Measurements from ENCODE around the gene ASIC2. TPM values are rescaled to one million over a fixed set of nuclear protein-coding genes. Genes with fewer than 3 reads are reported as not detected.

The ASIC2 gene
- total and polyA plus RNA-seq, 5 donors = not detected

DNA sequence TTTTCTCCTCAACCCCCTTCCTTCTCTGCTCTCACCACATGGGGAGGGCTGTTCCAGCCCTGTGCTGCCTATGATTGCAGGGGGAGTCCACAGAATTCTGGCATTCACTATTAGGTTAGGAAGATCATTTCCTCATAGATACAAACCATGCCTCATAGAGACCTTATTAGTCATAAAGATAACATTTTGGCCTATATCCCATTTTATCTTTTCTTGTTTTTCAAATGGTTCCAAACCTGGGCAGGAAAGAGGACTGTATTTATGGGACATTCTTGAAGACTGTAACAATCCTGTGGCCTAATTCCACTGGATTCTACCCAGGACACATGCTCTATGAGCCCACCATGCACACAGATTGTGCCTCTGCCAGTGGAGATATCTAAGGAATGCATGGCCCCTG is 51.7 kb downstream of the ASIC2 start:
- DNase-seq (no peak), ATAC-seq (peak in 1 of 2 donors; percentile 34)
- H3K27me3 ChIP-seq (ENCODE audit: control insufficient read depth, insufficient read depth) = no peaks in the 10 kb centered on the region
- intact Hi-C loops (cut with DNase I) = no loop called here
- H3K4me1 ChIP-seq (ENCODE audit: control insufficient read depth, insufficient read depth, low read length) = no peaks in the 10 kb centered on the region
- H3K4me3 ChIP-seq (ENCODE audit: low read length) = no peak overlapping the region
- H3K27ac ChIP-seq (ENCODE audit: low read length) = no peak overlapping the region
- no peaks in the 10 kb centered on the region for H3K9me3 ChIP-seq (ENCODE audit: control insufficient read depth, low read length)

DNA sequence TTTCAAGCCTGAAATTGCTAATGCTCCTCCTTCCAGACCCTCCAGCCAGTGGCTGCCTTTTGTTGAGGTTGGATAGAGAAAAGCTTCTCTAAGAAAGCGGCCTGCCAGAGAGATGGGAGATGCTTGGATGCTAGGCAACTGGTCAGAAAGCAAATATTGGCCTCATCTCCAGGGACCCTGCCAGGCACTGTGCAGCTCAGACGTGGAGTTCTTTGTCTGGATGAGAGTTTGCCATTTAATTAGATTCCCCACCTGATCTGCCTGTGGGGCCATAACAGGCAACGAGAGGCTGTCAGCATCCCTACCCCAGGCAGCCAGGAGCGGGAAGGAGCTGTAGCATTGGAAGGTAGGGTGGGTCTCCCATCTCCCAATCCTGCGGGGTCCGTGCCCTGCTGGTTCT is 52.7 kb downstream of the ASIC2 start:
- Histone ChIP-seq H3K27ac (ENCODE audit: low read length) (no peak overlapping the region), H3K27me3 (ENCODE audit: control insufficient read depth, insufficient read depth) (no peaks in the 10 kb centered on the region), H3K9me3 (ENCODE audit: control insufficient read depth, low read length) (no peaks in the 10 kb centered on the region), H3K4me3 (ENCODE audit: low read length) (no peak overlapping the region), H3K4me1 (ENCODE audit: control insufficient read depth, insufficient read depth, low read length) (no peaks in the 10 kb centered on the region)
- ATAC-seq (no peak), DNase-seq (no peak)
- 70% methylated on average over 6 of the region's 6 CpGs for WGBS
- intact Hi-C loops (cut with DNase I) = no loop called here

DNA sequence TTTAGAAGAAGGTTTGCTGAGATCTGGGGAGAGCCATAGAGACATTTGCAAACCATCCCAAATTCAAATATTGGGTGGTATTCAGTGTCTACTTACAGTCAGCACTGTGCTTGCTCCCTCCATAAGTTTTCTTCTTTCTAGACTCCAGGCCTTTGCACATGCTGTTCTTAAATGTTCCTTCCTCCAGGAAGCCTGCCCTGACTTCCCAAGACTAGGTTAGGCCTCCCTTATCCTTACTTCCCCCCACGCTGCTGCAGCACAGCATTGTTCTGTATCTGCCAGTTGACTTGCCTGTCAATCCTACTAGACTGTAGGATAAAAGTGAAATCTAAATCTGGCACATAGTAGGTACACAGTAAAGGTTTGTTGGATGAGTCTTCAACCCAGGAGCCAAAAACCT is 53.4 kb downstream of the ASIC2 start:
- ATAC-seq (no peak), DNase-seq (no peak)
- Histone ChIP-seq H3K27ac (ENCODE audit: low read length) (no peak overlapping the region), H3K9me3 (ENCODE audit: control insufficient read depth, low read length) (no peaks in the 10 kb centered on the region), H3K4me1 (ENCODE audit: control insufficient read depth, insufficient read depth, low read length) (no peaks in the 10 kb centered on the region), H3K27me3 (ENCODE audit: control insufficient read depth, insufficient read depth) (no peaks in the 10 kb centered on the region), H3K4me3 (ENCODE audit: low read length) (no peak overlapping the region)
- intact Hi-C loops (cut with DNase I) = no loop called here
- WGBS = 69% methylated on average over 1 of the region's 1 CpG

DNA sequence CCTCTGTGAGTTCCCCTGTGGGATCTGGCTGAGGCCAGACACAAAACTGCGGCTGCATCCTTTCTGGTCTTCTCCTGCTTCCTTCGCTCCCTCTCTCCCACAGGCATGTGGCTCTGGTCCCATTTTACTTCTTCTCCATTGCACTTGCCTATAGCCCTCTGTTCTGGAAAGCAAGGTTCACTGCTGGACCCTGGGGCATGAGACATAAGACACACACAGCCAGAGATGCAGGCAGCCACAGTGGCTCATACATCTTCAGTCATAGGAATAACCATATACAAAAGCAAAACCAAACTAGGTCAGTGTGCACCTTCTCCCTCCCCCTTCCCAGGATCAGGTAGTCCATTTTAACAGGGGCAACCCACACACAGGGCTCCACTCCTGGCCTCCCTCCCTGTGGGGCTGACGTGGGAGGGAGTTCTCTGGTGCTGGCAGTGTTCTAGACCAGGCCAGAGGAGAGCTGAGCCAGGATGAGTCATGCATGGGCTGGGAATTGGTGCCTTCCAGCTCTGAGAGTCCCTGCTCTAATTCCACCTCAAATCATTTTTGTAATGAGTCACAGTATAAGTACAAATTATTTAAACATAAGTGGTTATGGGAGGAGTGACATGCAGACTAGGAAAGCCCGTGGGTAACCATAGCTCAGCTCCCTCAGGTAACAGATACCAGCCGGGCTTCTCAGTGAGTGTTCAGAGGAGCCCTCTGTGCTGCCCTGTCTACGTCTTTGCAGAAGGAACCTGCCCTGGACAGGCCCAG is 58.0 kb downstream of the ASIC2 start:
- 59% methylated on average over 6 of the region's 6 CpGs for WGBS
- Histone ChIP-seq H3K9me3 (ENCODE audit: control insufficient read depth, low read length) (no peaks in the 10 kb centered on the region), H3K4me1 (ENCODE audit: control insufficient read depth, insufficient read depth, low read length) (no peaks in the 10 kb centered on the region), H3K4me3 (ENCODE audit: low read length) (no peak overlapping the region), H3K27ac (ENCODE audit: low read length) (no peak overlapping the region), H3K27me3 (ENCODE audit: control insufficient read depth, insufficient read depth) (no peaks in the 10 kb centered on the region)
- ATAC-seq = peak; percentile 94 to 96
- peak; percentile 82 to 88 (median 85) for DNase-seq
- intact Hi-C loops (cut with DNase I) = no loop called here

- WGBS = 81% methylated on average over 4 of the region's 4 CpGs
- no peak for ATAC-seq
- Histone ChIP-seq H3K27ac (ENCODE audit: low read length) (no peak overlapping the region), H3K9me3 (ENCODE audit: control insufficient read depth, low read length) (no peaks in the 10 kb centered on the region), H3K27me3 (ENCODE audit: control insufficient read depth, insufficient read depth) (no peaks in the 10 kb centered on the region), H3K4me1 (ENCODE audit: control insufficient read depth, insufficient read depth, low read length) (peaks cover 2% of the 10 kb centered on the region), H3K4me3 (ENCODE audit: low read length) (no peak overlapping the region)
- DNase-seq = no peak
- intact Hi-C loops (cut with DNase I) = no loop called here
These were observed 58.9 kb downstream of the ASIC2 start for GRCh38 chr17:33234233-33234632.

DNA sequence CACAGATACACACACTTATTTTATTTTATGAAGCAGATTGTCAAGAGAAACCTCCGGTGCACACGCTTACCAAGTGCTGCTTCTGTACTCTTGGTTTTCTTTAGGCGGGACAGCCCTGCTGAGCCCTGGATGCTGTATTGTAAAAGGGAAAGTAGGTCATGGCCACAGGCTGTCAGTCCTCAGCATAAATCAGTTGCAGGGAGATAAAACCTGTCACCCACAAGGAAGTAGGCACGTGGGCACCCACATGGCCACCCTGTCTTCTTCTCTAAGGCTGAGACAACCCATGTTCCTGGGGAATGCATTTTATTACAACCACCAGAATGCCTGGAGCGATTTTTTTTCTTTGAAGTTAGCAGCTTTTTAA is 59.3 kb downstream of the ASIC2 start:
- DNase-seq (peak in 2 of 3 donors; percentile 48), ATAC-seq (peak; percentile 52 to 53)
- peaks cover 2% of the 10 kb centered on the region for H3K4me1 ChIP-seq (ENCODE audit: control insufficient read depth, insufficient read depth, low read length)
- H3K27me3 ChIP-seq (ENCODE audit: control insufficient read depth, insufficient read depth) = no peaks in the 10 kb centered on the region
- H3K9me3 ChIP-seq (ENCODE audit: control insufficient read depth, low read length) = no peaks in the 10 kb centered on the region
- intact Hi-C loops (cut with DNase I) = no loop called here
- 54% methylated on average over 5 of the region's 5 CpGs for WGBS
- H3K27ac ChIP-seq (ENCODE audit: low read length) = no peak overlapping the region
- no peak overlapping the region for H3K4me3 ChIP-seq (ENCODE audit: low read length)

GRCh38 chr17:33229499-33229898 is 63.6 kb downstream of the ASIC2 start:
- intact Hi-C loops (cut with DNase I) = loop anchor here in 1 of 4 donors (10.0 kb wide), 1 partner anchor 55 kb away; no protein-coding TSS in a partner anchor
- DNase-seq (no peak), ATAC-seq (no peak)
- Histone ChIP-seq H3K9me3 (ENCODE audit: control insufficient read depth, low read length) (no peaks in the 10 kb centered on the region), H3K4me3 (ENCODE audit: low read length) (no peak overlapping the region), H3K4me1 (ENCODE audit: control insufficient read depth, insufficient read depth, low read length) (peaks cover 2% of the 10 kb centered on the region), H3K27me3 (ENCODE audit: control insufficient read depth, insufficient read depth) (no peaks in the 10 kb centered on the region), H3K27ac (ENCODE audit: low read length) (no peak overlapping the region)
- 64% methylated on average over 7 of the region's 7 CpGs for whole genome bisulfite sequencing

DNA sequence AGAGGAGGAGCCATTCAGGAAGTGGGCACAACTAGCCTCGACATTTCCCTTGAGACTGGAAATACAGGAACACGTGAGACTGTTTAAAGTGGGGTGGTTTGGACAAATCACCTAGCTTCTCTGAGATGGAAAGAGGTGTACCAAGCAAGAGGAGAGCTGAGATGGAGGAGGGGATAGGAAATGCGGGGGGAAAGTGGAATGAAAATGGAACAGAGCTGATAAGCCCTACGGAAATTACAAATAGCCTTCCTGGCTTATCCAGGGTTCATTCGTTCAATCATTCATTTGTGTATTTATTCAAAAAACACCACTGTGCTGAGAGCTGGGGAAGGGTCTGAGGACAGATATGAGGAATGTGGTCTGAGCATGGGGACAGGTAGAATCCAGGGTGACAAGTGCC is 64.1 kb downstream of the ASIC2 start:
- DNase-seq (no peak), ATAC-seq (no peak)
- Histone ChIP-seq H3K27me3 (ENCODE audit: control insufficient read depth, insufficient read depth) (no peaks in the 10 kb centered on the region), H3K4me1 (ENCODE audit: control insufficient read depth, insufficient read depth, low read length) (peaks cover 2% of the 10 kb centered on the region), H3K4me3 (ENCODE audit: low read length) (no peak overlapping the region), H3K27ac (ENCODE audit: low read length) (no peak overlapping the region), H3K9me3 (ENCODE audit: control insufficient read depth, low read length) (no peaks in the 10 kb centered on the region)
- intact Hi-C loops (cut with DNase I) = loop anchor here in 1 of 4 donors (10.0 kb wide), 1 partner anchor 56 kb away; no protein-coding TSS in a partner anchor
- 51% methylated on average over 5 of the region's 5 CpGs for WGBS

DNA sequence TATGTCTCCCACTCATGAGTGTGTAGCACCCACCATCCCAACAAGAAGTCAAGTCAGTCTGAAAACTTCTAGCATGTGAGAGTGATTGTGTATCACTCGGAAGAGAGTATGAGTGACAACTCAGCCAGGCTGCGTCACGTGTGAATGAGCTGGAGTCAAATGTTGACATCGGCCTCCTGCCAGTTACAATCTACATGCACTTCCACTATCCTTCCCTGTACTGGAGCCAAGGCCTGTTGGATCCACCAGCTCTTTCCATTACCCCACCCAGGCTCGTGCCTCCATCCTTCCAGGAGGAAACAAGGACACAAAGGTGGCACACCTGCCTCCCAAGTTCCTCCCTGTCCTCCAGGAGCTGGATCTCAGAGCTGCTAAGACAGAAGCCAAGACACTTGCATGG is 64.5 kb downstream of the ASIC2 start:
- ATAC-seq (peak in 1 of 2 donors; percentile 82), DNase-seq (peak in 2 of 3 donors; percentile 22 to 42)
- Histone ChIP-seq H3K4me1 (ENCODE audit: control insufficient read depth, insufficient read depth, low read length) (peaks cover 2% of the 10 kb centered on the region), H3K27me3 (ENCODE audit: control insufficient read depth, insufficient read depth) (no peaks in the 10 kb centered on the region), H3K27ac (ENCODE audit: low read length) (no peak overlapping the region), H3K9me3 (ENCODE audit: control insufficient read depth, low read length) (no peaks in the 10 kb centered on the region), H3K4me3 (ENCODE audit: low read length) (no peak overlapping the region)
- intact Hi-C loops (cut with DNase I) = loop anchor here in 1 of 4 donors (10.0 kb wide), 1 partner anchor 56 kb away; no protein-coding TSS in a partner anchor
- 57% methylated on average over 5 of the region's 5 CpGs for WGBS

- ATAC-seq = no peak
- H3K4me1 ChIP-seq (ENCODE audit: control insufficient read depth, insufficient read depth, low read length) = peaks cover 2% of the 10 kb centered on the region
- H3K27ac ChIP-seq (ENCODE audit: low read length) = no peak overlapping the region
- H3K27me3 ChIP-seq (ENCODE audit: control insufficient read depth, insufficient read depth) = no peaks in the 10 kb centered on the region
- DNase-seq = no peak
- intact Hi-C loops (cut with DNase I) = loop anchor here in 1 of 4 donors (10.0 kb wide), 1 partner anchor 57 kb away; no protein-coding TSS in a partner anchor
- no peak overlapping the region for H3K4me3 ChIP-seq (ENCODE audit: low read length)
- no peaks in the 10 kb centered on the region for H3K9me3 ChIP-seq (ENCODE audit: control insufficient read depth, low read length)
- WGBS = 72% methylated on average over 3 of the region's 3 CpGs
These were observed 65.2 kb downstream of the ASIC2 start for GRCh38 chr17:33227911-33228310.

GRCh38 chr17:33225994-33226393 is 67.1 kb downstream of the ASIC2 start:
- Histone ChIP-seq H3K27ac (ENCODE audit: low read length) (no peak overlapping the region), H3K4me3 (ENCODE audit: low read length) (no peak overlapping the region), H3K9me3 (ENCODE audit: control insufficient read depth, low read length) (no peaks in the 10 kb centered on the region), H3K4me1 (ENCODE audit: control insufficient read depth, insufficient read depth, low read length) (peaks cover 2% of the 10 kb centered on the region), H3K27me3 (ENCODE audit: control insufficient read depth, insufficient read depth) (no peaks in the 10 kb centered on the region)
- DNase-seq (no peak), ATAC-seq (no peak)
- intact Hi-C loops (cut with DNase I) = loop anchor here in 1 of 4 donors (10.0 kb wide), 1 partner anchor 59 kb away; no protein-coding TSS in a partner anchor

Measured in right cardiac atrium (tissue), 5 donors.